HPDE6-E6E7 (cell line): ENCODE measurements around the gene PDE6C.

Source experiments
- DNase-seq: peaks from one replicate; pipeline ENCODE4 v3.0.0; 2011; ENCODE audit warnings: missing footprints; ENCODE audit errors: extremely low spot score

Gene PDE6C

GRCh38 chr10:93594518-93594917 is 17.8 kb upstream of the PDE6C start:
- no peak for DNase-seq

- DNase-seq = no peak
These were observed 16.8 kb upstream of the PDE6C start for GRCh38 chr10:93595378-93596161.

GRCh38 chr10:93596539-93596938 is 15.8 kb upstream of the PDE6C start:
- no peak for DNase-seq

GRCh38 chr10:93597075-93597599 is 15.2 kb upstream of the PDE6C start:
- no peak for DNase-seq

- no peak for DNase-seq
These were observed 14.2 kb upstream of the PDE6C start for GRCh38 chr10:93598157-93598556.

GRCh38 chr10:93599335-93599734 is 13.0 kb upstream of the PDE6C start:
- DNase-seq = no peak

GRCh38 chr10:93599778-93600177 is 12.6 kb upstream of the PDE6C start:
- no peak for DNase-seq

- DNase-seq = no peak
These were observed 11.7 kb upstream of the PDE6C start for GRCh38 chr10:93600446-93601145.

GRCh38 chr10:93601146-93601773 is 11.1 kb upstream of the PDE6C start, which contains the start of gene RBP4:
TSS of gene RBP4 (minus strand) at chr10:93601235. CDS start at chr10:93601028, 207 bp downstream.
- DNase-seq = no peak

- DNase-seq = no peak
These were observed 10.6 kb upstream of the PDE6C start for GRCh38 chr10:93601774-93602162.

- no peak for DNase-seq
These were observed 9.3 kb upstream of the PDE6C start for GRCh38 chr10:93603023-93603422.

GRCh38 chr10:93604146-93604545 is 8.2 kb upstream of the PDE6C start:
- no peak for DNase-seq

GRCh38 chr10:93608421-93608820 is 3.9 kb upstream of the PDE6C start:
- DNase-seq = no peak

GRCh38 chr10:93613126-93613525 is 789 bp downstream of the PDE6C start:
- DNase-seq = no peak

GRCh38 chr10:93614101-93614825 is 1.9 kb downstream of the PDE6C start:
- DNase-seq = no peak

GRCh38 chr10:93615576-93616235 is 3.4 kb downstream of the PDE6C start:
- no peak for DNase-seq

GRCh38 chr10:93620925-93621324 is 8.6 kb downstream of the PDE6C start:
- DNase-seq = no peak

GRCh38 chr10:93622942-93623341 is 10.6 kb downstream of the PDE6C start:
- no peak for DNase-seq

- DNase-seq = no peak
These were observed 16.5 kb downstream of the PDE6C start for GRCh38 chr10:93628858-93629257.

GRCh38 chr10:93629647-93630305 is 17.4 kb downstream of the PDE6C start:
- DNase-seq = no peak
